ENCODE results near the gene SLC4A1AP. TPM values are rescaled to one million over a fixed set of nuclear protein-coding genes. Genes with fewer than 3 reads are reported as not detected.
A peak's percentile ranks its signal among the peaks of the same experiment; 100 is the strongest.
"Not testable (repeated sequence)": the region's sequence is repeated elsewhere in the genome, so short reads cannot be mapped to it uniquely, and the experiment has no call there.

The SLC4A1AP gene
- total RNA-seq, 1 experiment from 2014 or later, result 19.8 TPM

DNA sequence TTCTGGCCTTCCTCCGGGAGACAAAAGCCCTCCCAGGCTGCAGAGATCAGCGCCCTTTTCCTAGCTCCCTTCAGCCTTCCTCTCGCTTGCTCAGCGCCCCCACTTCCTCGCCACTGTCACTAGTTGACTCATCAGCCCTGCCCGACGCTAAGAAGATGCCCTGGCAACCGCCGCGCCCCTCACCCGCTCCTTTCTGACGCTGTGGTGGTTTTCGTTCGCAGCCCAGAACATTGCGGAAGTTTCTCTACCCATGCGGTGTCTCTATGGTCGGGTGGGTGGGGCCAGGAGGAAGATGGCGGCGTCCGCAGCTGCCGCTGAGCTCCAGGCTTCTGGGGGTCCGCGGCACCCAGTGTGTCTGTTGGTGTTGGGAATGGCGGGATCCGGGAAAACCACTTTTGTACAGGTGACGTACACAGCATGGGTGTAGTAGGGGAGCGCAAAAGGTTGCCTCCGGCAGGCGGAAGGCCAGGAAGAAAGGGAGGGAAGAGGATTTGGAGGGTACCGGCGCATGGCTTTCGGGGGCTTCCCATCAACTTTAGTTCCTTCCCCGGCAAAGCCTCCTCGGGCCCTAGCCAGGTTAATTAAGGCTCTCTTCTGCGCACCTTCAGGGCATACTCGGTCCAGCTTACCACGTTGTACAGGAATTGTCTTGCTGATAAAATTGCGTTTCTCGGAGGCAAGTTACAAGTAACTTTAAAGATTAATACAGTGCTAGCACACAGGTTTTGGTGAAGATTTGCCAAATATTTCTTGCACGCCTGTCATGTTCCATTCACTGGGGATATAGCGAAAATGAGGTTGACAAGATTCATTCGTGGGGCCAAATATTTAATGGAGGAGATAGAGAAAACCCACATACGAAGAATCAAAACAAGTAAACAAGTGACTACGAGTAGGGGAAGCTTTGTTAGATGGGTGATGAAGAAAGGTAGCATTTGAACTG is 34.7 kb upstream of the SLC4A1AP start, which contains the start of the genes CCDC121 and GPN1:
Gene CCDC121 (minus strand): TSS at position 246 of the 943 bp plus-strand sequence. CDS start 1,213 bp downstream, outside the sequence.
Gene GPN1 (plus strand): TSS at position 284 of the 943 bp plus-strand sequence. CDS start 9 bp downstream, at position 293.
- Histone ChIP-seq H3K27me3 (ENCODE audit: insufficient read depth, low read length) (no peaks in the 10 kb centered on the region), H3K9me3 (ENCODE audit: control insufficient read depth in 1 of 2, insufficient read depth in 1 of 2, low read depth in 1 of 2, low read length in 2 of 2) (no peaks in the 10 kb centered on the region), H2AFZ (ENCODE audit: low read depth, low read length, poor library complexity, severe bottlenecking) (peak within 1 kb of the TSS; percentile 31), H4K20me1 (ENCODE audit: insufficient read depth) (no peaks in the 10 kb centered on the region), H3K9me2 (ENCODE audit: insufficient read depth) (no peaks in the 10 kb centered on the region), H3K4me1 (ENCODE audit: control insufficient read depth in 1 of 2, insufficient read depth in 2 of 2, low read length in 2 of 2) (peaks cover 9 to 24% of the 10 kb centered on the region in 2 experiments), H3K4me2 (ENCODE audit: low read length) (peak within 1 kb of the TSS; percentile 97), H3K27ac (ENCODE audit: low read depth, low read length) (peak within 1 kb of the TSS; percentile 46), H3K4me3 (replicated peaks in 1 of 2; ENCODE audit: low read depth in 1 of 2, low read length in 2 of 2) (peak within 1 kb of the TSS; percentile 91 to 93), H3K79me2 (ENCODE audit: insufficient read depth, low read length) (peaks cover 14% of the 10 kb centered on the region), H3K36me3 (ENCODE audit: control insufficient read depth in 1 of 2, insufficient read depth in 2 of 2, low read length in 2 of 2) (peaks cover 12 to 15% of the 10 kb centered on the region in 2 experiments; a peak in 2 of 4 replicates), H3K9ac (ENCODE audit: low read length) (peak within 1 kb of the TSS; percentile 88)
- intact Hi-C loops (cut with micrococcal nuclease), result loop anchor here (2.0 to 10.0 kb wide), 2 partner anchors 184 to 220 kb away; partner anchors contain the start of genes KRTCAP3 and PPM1G
- BruUV-seq (replicated peaks), result TSS peak; percentile 47
- ChIA-PET RAD21 (ENCODE audit: low non-redundant PET in 1 of 2, low total read pairs in 2 of 2, uncharacterized antibody in 2 of 2, unreplicated experiment in 2 of 2) (interaction anchor here in 1 of 2 experiments (0.8 kb wide), 1 partner anchor 200 kb away, joined by 3 read pairs; no protein-coding TSS in a partner anchor), CTCF (interaction anchor here (1.0 kb wide), 1 partner anchor 54 kb away, joined by 4 read pairs; no protein-coding TSS in a partner anchor), POLR2A (no interaction called here)
- peak; percentile 93 for ATAC-seq
- DNase-seq (ENCODE audit: low read depth, low spot score), result peak; percentile 59
- peak; percentile 47; the same call in 1 of the 2 replicates for TF ChIP-seq ELF1 (IDR thresholded peaks at IDR 0.05; ENCODE audit: borderline replicate concordance, low read depth)
- TF ChIP-seq YY1 (IDR thresholded peaks at IDR 0.05; ENCODE audit: extremely low read depth, insufficient replicate concordance, low read depth, low read length), result peak; percentile 98
- no peak; the same call in 1 of the 2 replicates for TF ChIP-seq SP1 (IDR thresholded peaks at IDR 0.05; ENCODE audit: low read depth)
- no peak for TF ChIP-seq EZH2phosphoT487 (IDR thresholded peaks at IDR 0.05; ENCODE audit: borderline replicate concordance)
- TF ChIP-seq, protein P1, sequence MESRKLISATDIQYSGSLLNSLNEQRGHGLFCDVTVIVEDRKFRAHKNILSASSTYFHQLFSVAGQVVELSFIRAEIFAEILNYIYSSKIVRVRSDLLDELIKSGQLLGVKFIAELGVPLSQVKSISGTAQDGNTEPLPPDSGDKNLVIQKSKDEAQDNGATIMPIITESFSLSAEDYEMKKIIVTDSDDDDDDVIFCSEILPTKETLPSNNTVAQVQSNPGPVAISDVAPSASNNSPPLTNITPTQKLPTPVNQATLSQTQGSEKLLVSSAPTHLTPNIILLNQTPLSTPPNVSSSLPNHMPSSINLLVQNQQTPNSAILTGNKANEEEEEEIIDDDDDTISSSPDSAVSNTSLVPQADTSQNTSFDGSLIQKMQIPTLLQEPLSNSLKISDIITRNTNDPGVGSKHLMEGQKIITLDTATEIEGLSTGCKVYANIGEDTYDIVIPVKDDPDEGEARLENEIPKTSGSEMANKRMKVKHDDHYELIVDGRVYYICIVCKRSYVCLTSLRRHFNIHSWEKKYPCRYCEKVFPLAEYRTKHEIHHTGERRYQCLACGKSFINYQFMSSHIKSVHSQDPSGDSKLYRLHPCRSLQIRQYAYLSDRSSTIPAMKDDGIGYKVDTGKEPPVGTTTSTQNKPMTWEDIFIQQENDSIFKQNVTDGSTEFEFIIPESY (IDR thresholded peaks at IDR 0.05; ENCODE audit: extremely low read depth, insufficient replicate concordance, low read length), result peak; percentile 69
- TF ChIP-seq, protein P2, sequence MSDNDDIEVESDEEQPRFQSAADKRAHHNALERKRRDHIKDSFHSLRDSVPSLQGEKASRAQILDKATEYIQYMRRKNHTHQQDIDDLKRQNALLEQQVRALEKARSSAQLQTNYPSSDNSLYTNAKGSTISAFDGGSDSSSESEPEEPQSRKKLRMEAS (IDR thresholded peaks at IDR 0.05), result peak; percentile 79
- peak; percentile 70; the same call in 1 of the 2 replicates for TF ChIP-seq CBX3 (IDR thresholded peaks at IDR 0.05; ENCODE audit: low read depth)
- peak; percentile 63 for TF ChIP-seq EGR1 (IDR thresholded peaks at IDR 0.05; ENCODE audit: low read depth)
- peak; percentile 95 for TF ChIP-seq POLR2AphosphoS5 (IDR thresholded peaks at IDR 0.05; ENCODE audit: low read depth, low read length)
- peak; percentile 92 for TF ChIP-seq SIN3A (IDR thresholded peaks at IDR 0.05; ENCODE audit: low read depth)
- TF ChIP-seq RAD21 (IDR thresholded peaks at IDR 0.05; ENCODE audit: low read depth), result no peak
- peak; percentile 90 for TF ChIP-seq POLR2A (IDR thresholded peaks at IDR 0.05; ENCODE audit: borderline replicate concordance, extremely low read depth, insufficient read depth, insufficient read length)

DNA sequence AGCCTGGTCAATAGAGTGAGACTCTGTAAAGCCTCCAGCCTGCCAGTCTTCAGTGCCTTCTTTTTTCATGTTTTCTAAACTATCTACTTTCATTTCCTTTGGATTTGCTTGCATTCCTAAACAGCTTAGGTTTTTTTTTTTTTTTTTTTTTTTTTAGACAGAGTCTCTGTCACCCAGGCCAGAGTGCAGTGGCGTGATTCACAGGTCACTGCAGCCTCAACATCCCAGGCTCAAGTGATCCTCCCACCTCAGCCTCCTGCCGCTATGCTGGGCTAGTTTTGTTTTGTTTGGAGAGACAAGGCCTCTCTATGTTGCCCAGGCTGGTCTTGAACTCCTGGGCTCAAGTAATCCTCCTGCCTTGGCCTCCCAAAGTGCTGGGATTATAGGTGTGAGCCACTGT is 33.4 kb upstream of the SLC4A1AP start:
- H3K9ac ChIP-seq (ENCODE audit: low read length), result not testable (repeated sequence)

More for the DNA sequence above, 33.4 kb upstream of the SLC4A1AP start:
- Histone ChIP-seq H3K79me2 (ENCODE audit: insufficient read depth, low read length) (peaks cover 14% of the 10 kb centered on the region), H3K4me2 (ENCODE audit: low read length) (peak overlapping the region; percentile 97; the same call in 1 of the 2 replicates), H3K4me1 (ENCODE audit: control insufficient read depth in 1 of 2, insufficient read depth in 2 of 2, low read length in 2 of 2) (peaks cover 9 to 24% of the 10 kb centered on the region in 2 experiments), H3K36me3 (ENCODE audit: control insufficient read depth in 1 of 2, insufficient read depth in 2 of 2, low read length in 2 of 2) (peaks cover 22 to 26% of the 10 kb centered on the region in 2 experiments; a peak in 2 of 4 replicates)
- H3K27ac ChIP-seq (ENCODE audit: low read depth, low read length); CTCF ChIA-PET; ATAC-seq; H3K9me2 ChIP-seq (ENCODE audit: insufficient read depth); H4K20me1 ChIP-seq (ENCODE audit: insufficient read depth); H3K27me3 ChIP-seq (ENCODE audit: insufficient read depth, low read length); DNase-seq (ENCODE audit: low read depth, low spot score); H2AFZ ChIP-seq (ENCODE audit: low read depth, low read length, poor library complexity, severe bottlenecking); POLR2A ChIA-PET; RAD21 ChIA-PET (ENCODE audit: low non-redundant PET in 1 of 2, low total read pairs in 2 of 2, uncharacterized antibody in 2 of 2, unreplicated experiment in 2 of 2); BruUV-seq (replicated peaks); H3K4me3 ChIP-seq (replicated peaks in 1 of 2; ENCODE audit: low read depth in 1 of 2, low read length in 2 of 2); H3K9me3 ChIP-seq (ENCODE audit: control insufficient read depth in 1 of 2, insufficient read depth in 1 of 2, low read depth in 1 of 2, low read length in 2 of 2); intact Hi-C loops (cut with micrococcal nuclease): not testable (repeated sequence)

All from HCT116 (cell line).